ENCODE results near the gene WDR89.
"Not testable (repeated sequence)": the region's sequence is repeated elsewhere in the genome, so short reads cannot be mapped to it uniquely, and the experiment has no call there.

Gene WDR89

GRCh38 chr14:63654936-63655335 lies 13.3 kb upstream of the WDR89 start:
- DNase-seq (ENCODE audit: low read depth in 2 of 2, low spot score in 1 of 2), result no peak

- no peak for DNase-seq (ENCODE audit: low read depth in 2 of 2, low spot score in 1 of 2)
Observed at GRCh38 chr14:63654346-63654745, 12.7 kb upstream of the WDR89 start.

- DNase-seq (ENCODE audit: low read depth in 2 of 2, low spot score in 1 of 2), result no peak
Observed at GRCh38 chr14:63652406-63652805, 10.7 kb upstream of the WDR89 start.

- DNase-seq (ENCODE audit: low read depth in 2 of 2, low spot score in 1 of 2), result peak in 1 of 2 donors; percentile 14
Observed at GRCh38 chr14:63650256-63650952, 8.7 kb upstream of the WDR89 start.

- no peak for DNase-seq (ENCODE audit: low read depth in 2 of 2, low spot score in 1 of 2)
Observed at GRCh38 chr14:63647696-63648410, 6.2 kb upstream of the WDR89 start.

- DNase-seq (ENCODE audit: low read depth in 2 of 2, low spot score in 1 of 2), result no peak
Observed at GRCh38 chr14:63644741-63645140, 3.1 kb upstream of the WDR89 start.

- no peak for DNase-seq (ENCODE audit: low read depth in 2 of 2, low spot score in 1 of 2)
Observed at GRCh38 chr14:63642656-63643382, 1.1 kb upstream of the WDR89 start.

- peak; percentile 46 to 55 for DNase-seq (ENCODE audit: low read depth in 2 of 2, low spot score in 1 of 2)
Observed at GRCh38 chr14:63642229-63642611, 549 bp upstream of the WDR89 start.

GRCh38 chr14:63638493-63638892 lies 3.2 kb downstream of the WDR89 start:
- no peak for DNase-seq (ENCODE audit: low read depth in 2 of 2, low spot score in 1 of 2)

- DNase-seq (ENCODE audit: low read depth in 2 of 2, low spot score in 1 of 2), result not testable (repeated sequence)
Observed at GRCh38 chr14:63636094-63636635, 5.5 kb downstream of the WDR89 start.

- DNase-seq (ENCODE audit: low read depth in 2 of 2, low spot score in 1 of 2), result no peak
Observed at GRCh38 chr14:63633801-63634200, 7.9 kb downstream of the WDR89 start.

GRCh38 chr14:63632932-63633514 lies 8.6 kb downstream of the WDR89 start:
- DNase-seq (ENCODE audit: low read depth in 2 of 2, low spot score in 1 of 2), result no peak

GRCh38 chr14:63624701-63625100 lies 17.0 kb downstream of the WDR89 start:
- no peak for DNase-seq (ENCODE audit: low read depth in 2 of 2, low spot score in 1 of 2)

GRCh38 chr14:63624203-63624602 lies 17.5 kb downstream of the WDR89 start:
- DNase-seq (ENCODE audit: low read depth in 2 of 2, low spot score in 1 of 2), result no peak

- not testable (repeated sequence) for DNase-seq (ENCODE audit: low read depth in 2 of 2, low spot score in 1 of 2)
Observed at GRCh38 chr14:63621975-63622374, 19.7 kb downstream of the WDR89 start.

- no peak for DNase-seq (ENCODE audit: low read depth in 2 of 2, low spot score in 1 of 2)
Observed at GRCh38 chr14:63616015-63616414, 25.7 kb downstream of the WDR89 start.

- no peak for DNase-seq (ENCODE audit: low read depth in 2 of 2, low spot score in 1 of 2)
Observed at GRCh38 chr14:63614679-63615363, 26.9 kb downstream of the WDR89 start.

GRCh38 chr14:63611078-63611477 lies 30.6 kb downstream of the WDR89 start:
- DNase-seq (ENCODE audit: low read depth in 2 of 2, low spot score in 1 of 2), result no peak

- no peak for DNase-seq (ENCODE audit: low read depth in 2 of 2, low spot score in 1 of 2)
Observed at GRCh38 chr14:63605041-63605532, 36.6 kb downstream of the WDR89 start.

- DNase-seq (ENCODE audit: low read depth in 2 of 2, low spot score in 1 of 2), result no peak
Observed at GRCh38 chr14:63604626-63605025, 37.0 kb downstream of the WDR89 start.
